Astrocyte of the spinal cord (primary cell): ENCODE data around the gene SP6.

Experiments
- DNase-seq: peaks from one replicate; pipeline ENCODE4 v3.0.0; 2011; ENCODE audit warnings: low read depth, low spot score
- H3K4me3 ChIP-seq: 2 replicates; pipeline ENCODE4 v1.5.1; 2011; ENCODE audit warnings: low read depth, mild to moderate bottlenecking, low read length, moderate library complexity
- in situ Hi-C: cut with HindIII; loops from 2 replicates; pipeline ENCODE4 v1.10.0; 2017; ENCODE audit warnings: low sequenced_read_pairs
- TF ChIP-seq, protein P1 (sequence below): IDR thresholded peaks from 2 replicates; pipeline ENCODE4 v1.5.1; 2012; ENCODE audit warnings: low read depth, mild to moderate bottlenecking, low read length, inconsistent platforms

SP6 gene

DNA sequence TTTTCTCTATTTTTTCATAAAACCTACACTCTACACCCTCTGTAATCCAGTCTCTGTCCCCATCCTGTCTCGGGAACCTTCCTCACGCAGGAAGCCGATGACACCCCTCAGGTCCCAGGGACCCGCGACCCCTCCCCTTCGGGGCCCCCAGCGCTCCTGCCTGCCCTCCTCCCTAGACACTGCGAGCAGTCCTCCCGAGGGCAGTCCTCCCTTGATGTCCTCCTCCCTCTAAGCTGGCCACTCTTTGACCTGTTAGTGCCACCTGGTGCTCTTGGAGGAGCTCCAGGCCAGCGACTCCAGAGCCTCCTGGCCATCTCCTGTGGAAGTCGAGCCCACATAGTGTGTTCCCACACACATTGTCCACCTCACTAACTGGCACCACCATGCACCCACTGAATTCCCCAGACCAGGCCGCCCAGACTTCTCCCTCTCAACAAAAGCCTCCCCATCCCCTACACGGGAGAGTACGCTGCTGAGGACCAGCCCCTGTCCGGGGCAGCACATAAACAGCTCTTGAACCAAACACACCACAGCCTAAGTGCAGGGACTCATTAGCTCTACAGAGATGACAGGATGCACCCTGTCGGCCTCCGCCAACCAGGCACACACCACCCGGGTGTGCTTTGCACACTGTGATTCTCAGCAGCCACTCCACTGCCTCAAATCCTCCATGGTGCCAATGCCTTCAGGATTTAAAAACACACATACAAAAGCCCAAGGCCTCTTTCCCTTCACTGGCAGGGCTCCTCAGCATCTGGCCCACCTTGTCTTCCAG lies 38.6 kb downstream of the SP6 start:
- H3K4me3 ChIP-seq = no peak overlapping the region
- in situ Hi-C loops = no loop called here
- TF ChIP-seq, protein P1, sequence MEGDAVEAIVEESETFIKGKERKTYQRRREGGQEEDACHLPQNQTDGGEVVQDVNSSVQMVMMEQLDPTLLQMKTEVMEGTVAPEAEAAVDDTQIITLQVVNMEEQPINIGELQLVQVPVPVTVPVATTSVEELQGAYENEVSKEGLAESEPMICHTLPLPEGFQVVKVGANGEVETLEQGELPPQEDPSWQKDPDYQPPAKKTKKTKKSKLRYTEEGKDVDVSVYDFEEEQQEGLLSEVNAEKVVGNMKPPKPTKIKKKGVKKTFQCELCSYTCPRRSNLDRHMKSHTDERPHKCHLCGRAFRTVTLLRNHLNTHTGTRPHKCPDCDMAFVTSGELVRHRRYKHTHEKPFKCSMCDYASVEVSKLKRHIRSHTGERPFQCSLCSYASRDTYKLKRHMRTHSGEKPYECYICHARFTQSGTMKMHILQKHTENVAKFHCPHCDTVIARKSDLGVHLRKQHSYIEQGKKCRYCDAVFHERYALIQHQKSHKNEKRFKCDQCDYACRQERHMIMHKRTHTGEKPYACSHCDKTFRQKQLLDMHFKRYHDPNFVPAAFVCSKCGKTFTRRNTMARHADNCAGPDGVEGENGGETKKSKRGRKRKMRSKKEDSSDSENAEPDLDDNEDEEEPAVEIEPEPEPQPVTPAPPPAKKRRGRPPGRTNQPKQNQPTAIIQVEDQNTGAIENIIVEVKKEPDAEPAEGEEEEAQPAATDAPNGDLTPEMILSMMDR = no peak
- DNase-seq = no peak

DNA sequence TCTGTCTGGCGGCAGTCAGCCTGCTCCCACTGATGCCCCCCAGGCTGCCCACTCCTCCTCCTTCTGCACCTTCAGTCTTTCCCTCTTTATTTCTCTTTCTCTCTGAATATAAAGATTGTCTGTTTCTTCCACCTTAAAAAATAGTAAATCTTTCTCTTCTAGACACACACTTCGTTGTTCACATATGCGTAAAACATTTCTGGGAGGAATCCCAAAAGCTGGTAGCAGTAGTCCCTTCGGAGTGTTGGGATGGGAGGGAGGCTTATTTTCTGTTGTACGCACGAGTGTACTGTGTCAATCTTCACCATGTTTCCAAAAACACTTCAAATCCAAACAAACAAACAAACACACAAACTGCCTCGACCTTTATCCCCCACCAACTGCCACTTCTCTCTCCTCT lies 39.3 kb downstream of the SP6 start:
- H3K4me3 ChIP-seq = no peak overlapping the region
- TF ChIP-seq, protein P1 = no peak
- no peak for DNase-seq
- in situ Hi-C loops = no loop called here

DNA sequence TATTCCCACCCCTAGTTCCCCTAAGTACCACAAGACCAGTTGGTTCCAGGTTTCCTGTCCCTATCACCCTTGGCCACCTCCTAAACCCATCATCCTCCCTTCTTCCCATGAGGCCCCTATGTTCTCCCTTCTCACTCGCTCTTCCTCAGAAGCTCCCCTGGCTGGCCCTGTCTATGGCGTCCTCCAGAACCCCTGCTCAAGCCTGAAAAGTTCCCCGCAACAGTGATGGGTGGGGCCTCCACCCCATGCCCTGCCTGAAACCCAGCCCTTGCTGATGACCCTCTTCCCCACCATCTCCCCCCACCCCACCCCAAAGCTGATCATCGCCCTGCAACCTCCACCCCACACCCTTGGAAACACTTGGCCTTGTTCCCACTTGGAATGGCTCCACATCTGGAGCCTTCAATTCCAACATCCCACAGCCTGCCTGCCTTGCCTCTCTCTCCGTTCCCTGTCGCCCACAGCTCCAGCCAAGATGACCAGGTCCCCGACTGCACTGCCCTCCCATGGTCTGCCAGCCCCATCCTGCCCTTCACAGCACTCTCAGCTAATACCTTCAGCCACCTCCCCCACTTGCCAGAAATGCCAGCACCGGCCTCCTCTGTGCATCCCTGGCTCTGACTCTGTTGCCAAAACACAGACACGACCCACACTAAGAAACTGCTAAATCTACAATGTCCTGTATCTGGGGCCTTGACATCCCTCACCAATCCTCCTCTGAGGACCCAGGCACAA lies 39.9 kb downstream of the SP6 start:
- no peak overlapping the region for H3K4me3 ChIP-seq
- in situ Hi-C loops = no loop called here
- TF ChIP-seq, protein P1 = no peak
- DNase-seq = no peak

DNA sequence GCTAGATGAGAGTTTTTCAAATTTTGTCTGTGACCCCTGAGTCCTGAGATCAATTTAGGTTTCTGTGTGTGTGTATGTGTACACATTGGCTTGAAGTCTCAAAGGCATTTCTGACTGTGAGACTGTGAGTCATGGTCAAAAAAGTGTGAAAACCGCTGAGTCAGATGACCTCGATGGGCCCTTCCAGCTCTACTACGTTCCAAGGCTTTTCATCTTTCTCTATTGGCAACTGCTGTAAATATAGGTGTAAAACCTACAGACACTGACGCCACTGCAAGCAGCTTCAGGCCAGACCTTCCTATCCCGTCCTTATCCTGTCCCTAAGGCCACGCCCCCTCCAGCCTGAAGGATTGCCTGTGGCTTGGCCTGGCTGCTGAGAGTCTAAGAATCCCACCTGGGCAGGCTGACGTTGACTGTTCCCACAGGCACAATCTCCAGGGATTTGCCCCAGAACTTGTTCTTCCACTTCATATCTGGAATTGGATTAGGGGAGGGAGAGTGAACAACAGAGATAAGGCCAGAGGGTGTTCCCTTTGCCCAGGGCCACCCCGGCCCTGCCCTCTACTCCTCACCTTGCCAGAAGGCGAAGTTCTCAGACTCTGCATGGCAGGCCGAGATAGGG lies 40.7 kb downstream of the SP6 start:
- in situ Hi-C loops = no loop called here
- TF ChIP-seq, protein P1 = no peak
- DNase-seq = peak; percentile 91
- no peak overlapping the region for H3K4me3 ChIP-seq

DNA sequence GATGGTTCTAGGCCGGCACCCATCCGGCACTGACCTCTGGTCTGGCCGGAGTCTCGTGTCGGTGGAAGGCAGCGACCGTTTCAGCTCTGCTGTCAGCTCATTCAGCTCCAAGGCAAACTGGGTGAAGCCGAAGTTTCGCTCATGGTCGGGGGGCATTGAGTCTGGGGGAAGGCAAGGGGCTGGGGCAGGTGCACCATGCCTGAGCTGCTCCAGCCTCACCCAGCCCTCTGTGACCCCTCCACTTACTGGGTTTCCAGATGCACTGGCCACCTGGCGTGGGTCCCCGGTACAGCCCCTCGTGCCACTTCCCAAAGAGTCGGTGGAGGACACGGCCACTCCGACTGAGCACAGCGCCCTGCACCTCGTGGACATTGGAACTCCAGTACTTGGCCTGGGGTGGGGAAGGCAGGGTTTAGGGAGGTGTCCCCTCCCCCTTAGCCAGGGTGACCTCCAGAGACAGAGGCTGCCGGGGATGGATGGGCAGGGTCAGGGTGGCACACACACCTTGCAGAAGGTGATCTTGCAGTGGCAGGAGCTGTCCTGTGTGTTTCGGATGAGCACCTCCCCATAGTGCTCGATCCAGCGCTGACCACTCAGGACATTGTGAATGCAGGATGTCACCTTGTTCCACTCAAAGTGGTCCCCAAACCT lies 42.0 kb downstream of the SP6 start:
- in situ Hi-C loops = no loop called here
- no peak for DNase-seq
- no peak overlapping the region for H3K4me3 ChIP-seq
- TF ChIP-seq, protein P1 = no peak
